WTC11 (cell line): ENCODE data around the gene FSD1L. TPM values are rescaled to one million over a fixed set of nuclear protein-coding genes. Genes with fewer than 3 reads are reported as not detected.

ENCODE experiments used
- ATAC-seq: fragments of 200-7000 bp; cut with Tn5 transposase; 2 replicates; pipeline ENCODE4 v1.10.0; 2021; ENCODE audit warnings: mild to moderate bottlenecking, moderate library complexity
- CTCF ChIA-PET: fragments of 300-600 bp; sonication (Branson Sonifier 250); formaldehyde crosslinking; loops from one replicate; lab custom pipeline; 2021; ENCODE audit warnings: antibody characterized with exemption; lab: Charles Lee
- POLR2A ChIA-PET: fragments of 350-600 bp; sonication (Branson Sonifier 250); formaldehyde crosslinking; loops from one replicate; lab custom pipeline; 2021; ENCODE audit warnings: antibody characterized with exemption; lab: Charles Lee
- DNase-seq: peaks from one replicate; pipeline ENCODE4 v3.0.0; 2021; ENCODE audit warnings: low spot score
- H3K27ac Mint-ChIP-seq: 2 replicates; pipeline ENCODE4 v1.8.0; 2021; ENCODE audit warnings: mixed read lengths
- H3K27me3 Mint-ChIP-seq: 2 replicates; pipeline ENCODE4 v1.8.0; 2021; ENCODE audit warnings: low read depth, mild to moderate bottlenecking, moderate library complexity, mixed read lengths
- H3K36me3 Mint-ChIP-seq: 2 replicates; pipeline ENCODE4 v1.8.0; 2021; ENCODE audit warnings: mixed read lengths
- H3K4me1 Mint-ChIP-seq: 2 replicates; pipeline ENCODE4 v1.8.0; 2022; ENCODE audit warnings: mixed read lengths
- H3K4me3 Mint-ChIP-seq: 2 replicates; pipeline ENCODE4 v1.8.0; 2021; ENCODE audit warnings: mild to moderate bottlenecking, moderate library complexity, mixed read lengths
- H3K9me3 Mint-ChIP-seq: 2 replicates; pipeline ENCODE4 v1.8.0; 2021; ENCODE audit warnings: mixed read lengths
- ATF6 ChIP-seq: sonication (generic); formaldehyde crosslinking; IDR thresholded peaks from 2 replicates; pipeline ENCODE4 v1.8.1; 2023; ENCODE audit warnings: mild to moderate bottlenecking, missing genetic modification reagents
- CBFB ChIP-seq: sonication (generic); formaldehyde crosslinking; IDR thresholded peaks from 2 replicates; pipeline ENCODE4 v1.8.1; 2022; ENCODE audit warnings: mild to moderate bottlenecking, low read depth, missing genetic modification reagents
- ELF4 ChIP-seq: sonication (generic); formaldehyde crosslinking; IDR thresholded peaks from 2 replicates; pipeline ENCODE4 v1.8.1; 2022; ENCODE audit warnings: low read depth, mild to moderate bottlenecking, moderate library complexity, missing genetic modification reagents
- ERG ChIP-seq: fragments of 250-450 bp; sonication (Bioruptor Pico); IDR thresholded peaks from 2 replicates; pipeline ENCODE4 v1.8.0; 2021; ENCODE audit warnings: mild to moderate bottlenecking
- ETV6 ChIP-seq: sonication (generic); formaldehyde crosslinking; IDR thresholded peaks from 2 replicates; pipeline ENCODE4 v1.8.1; 2022; ENCODE audit warnings: mild to moderate bottlenecking, missing genetic modification reagents
- FOXK1 ChIP-seq: sonication (generic); formaldehyde crosslinking; IDR thresholded peaks from 2 replicates; pipeline ENCODE4 v1.8.0; 2022; ENCODE audit warnings: mild to moderate bottlenecking, moderate library complexity, missing genetic modification reagents
- GABPB1 ChIP-seq: sonication (generic); formaldehyde crosslinking; IDR thresholded peaks from 2 replicates; pipeline ENCODE4 v1.8.1; 2023; ENCODE audit warnings: mild to moderate bottlenecking, missing genetic modification reagents
- HMGXB4 ChIP-seq: sonication (generic); formaldehyde crosslinking; IDR thresholded peaks from 2 replicates; pipeline ENCODE4 v1.8.1; 2023; ENCODE audit warnings: mild to moderate bottlenecking, moderate library complexity, missing genetic modification reagents
- MAX ChIP-seq: sonication (generic); formaldehyde crosslinking; IDR thresholded peaks from 2 replicates; pipeline ENCODE4 v1.8.0; 2022; ENCODE audit warnings: mild to moderate bottlenecking, missing genetic modification reagents
- MLX ChIP-seq: sonication (generic); formaldehyde crosslinking; IDR thresholded peaks from 2 replicates; pipeline ENCODE4 v1.8.1; 2023; ENCODE audit warnings: mild to moderate bottlenecking, missing genetic modification reagents, moderate library complexity
- NR2C2 ChIP-seq: sonication (generic); formaldehyde crosslinking; IDR thresholded peaks from 2 replicates; pipeline ENCODE4 v1.8.0; 2022; ENCODE audit warnings: mild to moderate bottlenecking, missing genetic modification reagents
- NR3C1 ChIP-seq: sonication (generic); formaldehyde crosslinking; conservative IDR thresholded peaks from 2 replicates; pipeline ENCODE4 v1.8.1; 2023; ENCODE audit warnings: low read depth, mild to moderate bottlenecking, missing genetic modification reagents
- PRDM15 ChIP-seq: sonication (generic); formaldehyde crosslinking; IDR thresholded peaks from 2 replicates; pipeline ENCODE4 v1.8.0; 2022; ENCODE audit warnings: missing genetic modification reagents
- PREB ChIP-seq: sonication (generic); formaldehyde crosslinking; IDR thresholded peaks from 2 replicates; pipeline ENCODE4 v1.8.1; 2022; ENCODE audit warnings: mild to moderate bottlenecking, missing genetic modification reagents, moderate library complexity, borderline replicate concordance
- SMAD3 ChIP-seq: sonication (generic); formaldehyde crosslinking; IDR thresholded peaks from 2 replicates; pipeline ENCODE4 v1.8.0; 2022; ENCODE audit warnings: missing genetic modification reagents, mild to moderate bottlenecking, borderline replicate concordance
- TCF7 ChIP-seq: sonication (generic); formaldehyde crosslinking; IDR thresholded peaks from 2 replicates; pipeline ENCODE4 v1.8.0; 2022; ENCODE audit warnings: mild to moderate bottlenecking, low read depth, missing genetic modification reagents, moderate library complexity
- USF2 ChIP-seq: sonication (generic); formaldehyde crosslinking; IDR thresholded peaks from 2 replicates; pipeline ENCODE4 v1.8.1; 2023; ENCODE audit warnings: mild to moderate bottlenecking, missing genetic modification reagents, moderate library complexity
- ZBTB21 ChIP-seq: sonication (generic); formaldehyde crosslinking; IDR thresholded peaks from 2 replicates; pipeline ENCODE4 v1.8.1; 2023; ENCODE audit warnings: mild to moderate bottlenecking, missing genetic modification reagents, borderline replicate concordance
- ZNF396 ChIP-seq: fragments of 250-450 bp; sonication (Bioruptor Pico); IDR thresholded peaks from 2 replicates; pipeline ENCODE4 v1.8.0; 2021; ENCODE audit warnings: mild to moderate bottlenecking, moderate library complexity, borderline replicate concordance
- ZNF423 ChIP-seq: fragments of 250-450 bp; sonication (Bioruptor Pico); IDR thresholded peaks from 2 replicates; pipeline ENCODE4 v2.1.2; 2022; ENCODE audit warnings: mild to moderate bottlenecking, moderate library complexity
- ZNF512 ChIP-seq: sonication (generic); formaldehyde crosslinking; IDR thresholded peaks from 2 replicates; pipeline ENCODE4 v1.8.1; 2022; ENCODE audit warnings: missing genetic modification reagents, borderline replicate concordance
- total RNA-seq: library from RNA; stranded (reverse); gene quantifications from 3 replicates; pipeline ENCODE4 v1.2.3, GENCODE V29; 2021

The FSD1L gene
- total RNA-seq, 1 experiment from 2014 or later = 5.3 TPM

- TF ChIP-seq HMGXB4 (CRISPR knock-in tag) (no peak), ERG (CRISPR knock-in tag) (no peak), PREB (CRISPR knock-in tag) (no peak), ATF6 (CRISPR knock-in tag) (no peak), ZNF396 (CRISPR knock-in tag) (no peak), ZBTB21 (CRISPR knock-in tag) (no peak), GABPB1 (CRISPR knock-in tag) (no peak), SMAD3 (CRISPR knock-in tag) (no peak), CBFB (CRISPR knock-in tag) (no peak)
- TF ChIP-seq, all 79 proteins: peak for 0
These were observed 36.4 kb downstream of the FSD1L start (continued) for GRCh38 chr9:105484226-105484625.

- H3K27ac Mint-ChIP-seq = no peak overlapping the region
- ATAC-seq = no peak
- H3K4me3 Mint-ChIP-seq = no peak overlapping the region
- H3K9me3 Mint-ChIP-seq = peaks cover 7% of the 10 kb centered on the region
- ChIA-PET CTCF (interaction anchor here (0.7 kb wide), 1 partner anchor 309 kb away, joined by 3 read pairs; no protein-coding TSS in a partner anchor), POLR2A (no interaction called here)
- no peak for DNase-seq
- peaks cover 19% of the 10 kb centered on the region for H3K36me3 Mint-ChIP-seq
- no peaks in the 10 kb centered on the region for H3K4me1 Mint-ChIP-seq
- H3K27me3 Mint-ChIP-seq = no peaks in the 10 kb centered on the region
- TF ChIP-seq USF2 (CRISPR knock-in tag) (no peak), ELF4 (CRISPR knock-in tag) (no peak), ZNF396 (CRISPR knock-in tag) (no peak), MLX (CRISPR knock-in tag) (no peak), ETV6 (CRISPR knock-in tag) (no peak), FOXK1 (CRISPR knock-in tag) (no peak), TCF7 (no peak), MAX (no peak), ZNF423 (CRISPR knock-in tag) (no peak), NR3C1 (CRISPR knock-in tag) (no peak), ZNF512 (CRISPR knock-in tag) (no peak), NR2C2 (CRISPR knock-in tag) (no peak), PRDM15 (CRISPR knock-in tag) (no peak)
These were observed 37.3 kb downstream of the FSD1L start for GRCh38 chr9:105485131-105485530.
